Measurements from ENCODE around the gene EIPR1. TPM values are rescaled to one million over a fixed set of nuclear protein-coding genes. Genes with fewer than 3 reads are reported as not detected.

EIPR1 gene
- total RNA-seq, 1 donor from 2014 or later, result 27.9 TPM

GRCh38 chr2:3179626-3180025, 198.0 kb downstream of the EIPR1 start:
- H3K27me3 Mint-ChIP-seq (ENCODE audit: low read depth), result no peaks in the 10 kb centered on the region
- H3K36me3 Mint-ChIP-seq, result peaks cover 22% of the 10 kb centered on the region
- no peak overlapping the region for H3K27ac Mint-ChIP-seq
- TF ChIP-seq CTCF (IDR thresholded peaks at IDR 0.05; ENCODE audit: unreplicated experiment), result no peak
- no peaks in the 10 kb centered on the region for H3K4me1 Mint-ChIP-seq
- no peak overlapping the region for H3K4me3 Mint-ChIP-seq
- DNase-seq (ENCODE audit: low spot score in 2 of 2, unreplicated experiment in 2 of 2), result no peak
- H3K9me3 Mint-ChIP-seq, result peaks cover 20% of the 10 kb centered on the region

- TF ChIP-seq CTCF (IDR thresholded peaks at IDR 0.05; ENCODE audit: unreplicated experiment), result no peak
- peaks cover 20% of the 10 kb centered on the region for H3K9me3 Mint-ChIP-seq
- DNase-seq (ENCODE audit: low spot score in 2 of 2, unreplicated experiment in 2 of 2), result no peak
These were observed 198.4 kb downstream of the EIPR1 start for GRCh38 chr2:3179208-3179607.

GRCh38 chr2:3178578-3179031, 199.0 kb downstream of the EIPR1 start:
- no peak overlapping the region for H3K4me3 Mint-ChIP-seq
- H3K4me1 Mint-ChIP-seq, result no peaks in the 10 kb centered on the region
- H3K27ac Mint-ChIP-seq, result no peak overlapping the region
- H3K9me3 Mint-ChIP-seq, result peaks cover 20% of the 10 kb centered on the region
- no peaks in the 10 kb centered on the region for H3K27me3 Mint-ChIP-seq (ENCODE audit: low read depth)
- no peak for TF ChIP-seq CTCF (IDR thresholded peaks at IDR 0.05; ENCODE audit: unreplicated experiment)
- H3K36me3 Mint-ChIP-seq, result peaks cover 20% of the 10 kb centered on the region
- no peak for DNase-seq (ENCODE audit: low spot score in 2 of 2, unreplicated experiment in 2 of 2)

More at GRCh38 chr2:3179208-3179607, 198.4 kb downstream of the EIPR1 start:
- H3K4me1 Mint-ChIP-seq, result no peaks in the 10 kb centered on the region
- peaks cover 22% of the 10 kb centered on the region for H3K36me3 Mint-ChIP-seq
- H3K4me3 Mint-ChIP-seq, result no peak overlapping the region
- no peak overlapping the region for H3K27ac Mint-ChIP-seq
- no peaks in the 10 kb centered on the region for H3K27me3 Mint-ChIP-seq (ENCODE audit: low read depth)

GRCh38 chr2:3177891-3178577, 199.6 kb downstream of the EIPR1 start:
- Mint-ChIP-seq H3K9me3 (peaks cover 20% of the 10 kb centered on the region), H3K4me3 (no peak overlapping the region), H3K4me1 (no peaks in the 10 kb centered on the region), H3K27ac (no peak overlapping the region), H3K27me3 (ENCODE audit: low read depth) (no peaks in the 10 kb centered on the region), H3K36me3 (peaks cover 20% of the 10 kb centered on the region)
- DNase-seq (ENCODE audit: low spot score in 2 of 2, unreplicated experiment in 2 of 2), result no peak
- no peak for TF ChIP-seq CTCF (IDR thresholded peaks at IDR 0.05; ENCODE audit: unreplicated experiment)

DNA sequence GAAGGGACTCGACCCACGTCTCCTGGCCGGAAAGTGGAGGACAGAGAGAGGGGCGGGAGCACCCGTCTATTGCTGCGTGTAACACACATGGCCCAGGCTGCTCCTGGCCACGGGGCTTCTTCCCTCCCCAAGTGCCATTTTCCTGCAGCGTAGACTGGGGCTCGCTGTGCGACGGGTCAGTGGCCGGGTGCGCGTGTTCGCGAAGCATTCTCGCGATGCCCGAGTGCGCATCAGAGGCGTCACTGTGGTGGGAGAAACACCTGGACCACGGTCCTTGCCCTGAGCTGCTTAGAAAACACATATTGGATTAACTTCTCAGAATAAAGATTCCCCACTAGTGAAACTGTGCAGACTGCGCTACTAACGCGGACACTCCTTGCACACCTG, 200.8 kb downstream of the EIPR1 start:
- H3K27ac Mint-ChIP-seq, result no peak overlapping the region
- DNase-seq (ENCODE audit: low spot score in 2 of 2, unreplicated experiment in 2 of 2), result no peak
- H3K4me1 Mint-ChIP-seq, result peaks cover 4% of the 10 kb centered on the region
- peaks cover 15% of the 10 kb centered on the region for H3K9me3 Mint-ChIP-seq
- H3K36me3 Mint-ChIP-seq, result peaks cover 20% of the 10 kb centered on the region
- no peak overlapping the region for H3K4me3 Mint-ChIP-seq
- TF ChIP-seq CTCF (IDR thresholded peaks at IDR 0.05; ENCODE audit: unreplicated experiment), result no peak
- H3K27me3 Mint-ChIP-seq (ENCODE audit: low read depth), result no peaks in the 10 kb centered on the region

Data from mesothelial cell of epicardium (in vitro differentiated cells).